Right hindlimb (tissue), 1 donor: ENCODE data around the gene INPP5D.
"Not testable (repeated sequence)": the region's sequence is repeated elsewhere in the genome, so short reads cannot be mapped to it uniquely, and the experiment has no call there.

ENCODE experiments used
- DNase-seq: peaks from one replicate; pipeline ENCODE4 v3.0.0-alpha.2; 2018

The INPP5D gene

GRCh38 chr2:233094614-233095013 lies 34.5 kb downstream of the INPP5D start:
- no peak for DNase-seq

- DNase-seq, result no peak
Measured at GRCh38 chr2:233096006-233096405, 35.9 kb downstream of the INPP5D start.

GRCh38 chr2:233098618-233099017 lies 38.5 kb downstream of the INPP5D start:
- DNase-seq, result no peak

GRCh38 chr2:233099820-233100191 lies 39.7 kb downstream of the INPP5D start:
- not testable (repeated sequence) for DNase-seq

- DNase-seq, result no peak
Measured at GRCh38 chr2:233100192-233100998, 40.3 kb downstream of the INPP5D start.

- DNase-seq, result no peak
Measured at GRCh38 chr2:233101141-233101540, 41.0 kb downstream of the INPP5D start.

- no peak for DNase-seq
Measured at GRCh38 chr2:233101816-233102215, 41.7 kb downstream of the INPP5D start.

GRCh38 chr2:233105156-233105895 lies 45.2 kb downstream of the INPP5D start:
- no peak for DNase-seq

- no peak for DNase-seq
Measured at GRCh38 chr2:233105930-233106329, 45.8 kb downstream of the INPP5D start.

- DNase-seq, result no peak
Measured at GRCh38 chr2:233107011-233107410, 46.9 kb downstream of the INPP5D start.

GRCh38 chr2:233107831-233108300 lies 47.7 kb downstream of the INPP5D start:
- peak; percentile 49 for DNase-seq

GRCh38 chr2:233108611-233109490 lies 48.7 kb downstream of the INPP5D start:
- no peak for DNase-seq

- no peak for DNase-seq
Measured at GRCh38 chr2:233111427-233111826, 51.3 kb downstream of the INPP5D start.

- DNase-seq, result no peak
Measured at GRCh38 chr2:233112329-233112728, 52.2 kb downstream of the INPP5D start.

GRCh38 chr2:233112776-233113452 lies 52.8 kb downstream of the INPP5D start:
- no peak for DNase-seq

GRCh38 chr2:233114421-233114861 lies 54.3 kb downstream of the INPP5D start:
- no peak for DNase-seq

- DNase-seq, result no peak
Measured at GRCh38 chr2:233115121-233115520, 55.0 kb downstream of the INPP5D start.

GRCh38 chr2:233115741-233116140 lies 55.6 kb downstream of the INPP5D start:
- DNase-seq, result no peak

- DNase-seq, result no peak
Measured at GRCh38 chr2:233116946-233117345, 56.8 kb downstream of the INPP5D start.

GRCh38 chr2:233117351-233117750 lies 57.2 kb downstream of the INPP5D start:
- DNase-seq, result no peak

GRCh38 chr2:233117811-233118647 lies 57.9 kb downstream of the INPP5D start:
- no peak for DNase-seq

GRCh38 chr2:233118648-233119000 lies 58.5 kb downstream of the INPP5D start:
- no peak for DNase-seq
